K562 (cell line): ENCODE measurements around the gene OLFML3. TPM values are rescaled to one million over a fixed set of nuclear protein-coding genes. Genes with fewer than 3 reads are reported as not detected.

Experiments used
- ATAC-seq: fragments of 200-7000 bp; cut with Tn5 transposase; 3 replicates; pipeline ENCODE4 v1.9.1; 2020; ENCODE audit warnings: moderate library complexity
- BruUV-seq: library from RNA; stranded (reverse); fragments of 400-500 nt; replicated peaks from 2 replicates; lab custom pipeline; 2021; lab: Mats Ljungman, UMichigan
- CTCF ChIA-PET: fragments of 300-600 bp; formaldehyde crosslinking; extraction: SDS; loops from one replicate; lab custom pipeline; 2021; ENCODE audit warnings: low intra/inter-chr PET ratio; lab: Yijun Ruan, JAX
- POLR2A ChIA-PET: fragments of 300-600, 350-650 bp; sonication (Branson Sonifier 250); formaldehyde crosslinking; extraction: SDS; loops from one replicate; lab custom pipeline; 2021; ENCODE audit warnings: antibody characterized with exemption, inconsistent platforms; lab: Yijun Ruan, JAX
- DNase-seq, 4 experiments: peaks; one replicate each; pipeline versions ENCODE4 v3.0.0 to v3.0.0-alpha.2; 2011 to 2018; ENCODE audit warnings: low spot score in 3 of 4, mixed read lengths in 3 of 4; ENCODE audit errors: extremely low read depth in 1 of 4
- FAIRE-seq: peaks from 2 replicates; lab custom pipeline; 2011; peaks lifted over from hg19 to GRCh38; lab: Jason Lieb, UNC
- H2AFZ ChIP-seq: 2 replicates; pipeline ENCODE4 v1.6.0; 2011; ENCODE audit warnings: low read depth, low read length, control low read depth, inconsistent platforms
- H3K27ac ChIP-seq: fragments of 200-600 bp; 3 replicates; pipeline ENCODE4 v1.8.0; 2011; ENCODE audit warnings: low read depth, mild to moderate bottlenecking, control low read depth, inconsistent platforms, low read length, moderate library complexity, mixed read lengths; ENCODE audit errors: extremely low read depth
- H3K27me3 ChIP-seq, 2 experiments: fragments of 300-600 bp in 1 of 2; 2 replicates in 1 of 2; 3 replicates in 1 of 2; pipeline versions ENCODE4 v1.6.0 to v1.8.0; 2011; ENCODE audit warnings: inconsistent platforms in 2 of 2, low read length in 2 of 2, mild to moderate bottlenecking in 1 of 2, mixed read lengths in 1 of 2, moderate library complexity in 1 of 2; ENCODE audit not compliant: control insufficient read depth in 2 of 2, insufficient read depth in 2 of 2
- H3K36me3 ChIP-seq: fragments of 300-600 bp; 3 replicates; pipeline ENCODE4 v1.8.0; 2011; ENCODE audit warnings: mild to moderate bottlenecking, low read length, inconsistent platforms; ENCODE audit not compliant: control insufficient read depth, insufficient read depth
- H3K4me1 ChIP-seq, 2 experiments: fragments of 200-600 bp in 1 of 2; replicated peaks in 1 of 2; 2 replicates in 1 of 2; 3 replicates in 1 of 2; pipeline versions ENCODE4 v1.5.1 to v1.8.0; 2011; ENCODE audit warnings: inconsistent platforms in 2 of 2, low read length in 2 of 2, mild to moderate bottlenecking in 1 of 2, mixed read lengths in 1 of 2, moderate library complexity in 1 of 2; ENCODE audit not compliant: control insufficient read depth in 2 of 2, insufficient read depth in 2 of 2
- H3K4me2 ChIP-seq: 2 replicates; pipeline ENCODE4 v1.6.1; 2011; ENCODE audit warnings: low read length, control low read depth, inconsistent platforms, mixed read lengths; ENCODE audit not compliant: insufficient read depth
- H3K4me3 ChIP-seq: fragments of 200-600 bp; sonication (generic), shearing (Covaris generic); 2 replicates; pipeline ENCODE4 v1.5.1; 2016; ENCODE audit warnings: control low read depth, inconsistent platforms
- H3K79me2 ChIP-seq: fragments of 200-600 bp; 3 replicates; pipeline ENCODE4 v1.8.0; 2011; ENCODE audit warnings: low read length, inconsistent platforms; ENCODE audit not compliant: control insufficient read depth, insufficient read depth
- H3K9ac ChIP-seq, 2 experiments: 2 replicates each; pipeline versions ENCODE4 v1.6.0 to v1.6.1; 2011; ENCODE audit warnings: low read depth in 2 of 2, low read length in 2 of 2, control low read depth in 1 of 2, inconsistent platforms in 1 of 2, mild to moderate bottlenecking in 1 of 2, mixed read lengths in 1 of 2; ENCODE audit not compliant: insufficient read depth in 1 of 2
- H3K9me1 ChIP-seq: one replicate; pipeline ENCODE4 v1.6.0; 2011; ENCODE audit warnings: inconsistent platforms, mild to moderate bottlenecking, low read length, moderate library complexity; ENCODE audit not compliant: control insufficient read depth, insufficient read depth
- H3K9me3 ChIP-seq: replicated peaks from 2 replicates; pipeline ENCODE4 v1.5.1; 2011; ENCODE audit warnings: low read depth, low read length, inconsistent platforms; ENCODE audit not compliant: control insufficient read depth, insufficient read depth
- H4K20me1 ChIP-seq: replicated peaks from 2 replicates; pipeline ENCODE4 v1.6.1; 2011; ENCODE audit warnings: low read length, inconsistent platforms, mixed read lengths; ENCODE audit not compliant: control insufficient read depth, insufficient read depth
- MCM3 ChIP-seq: fragments of 450-650 bp; IDR thresholded peaks from 2 replicates; pipeline ENCODE4 v1.6.1; 2016
- NR3C1 ChIP-seq: sonication (generic); formaldehyde crosslinking; IDR thresholded peaks from 2 replicates; pipeline ENCODE4 v1.8.1; 2022; ENCODE audit warnings: missing genetic modification reagents
- RBM17 ChIP-seq: fragments of 200-400 bp; formaldehyde crosslinking; IDR thresholded peaks from 2 replicates; pipeline ENCODE4 v1.6.1; 2017; ENCODE audit warnings: low read depth, mild to moderate bottlenecking, low read length, borderline replicate concordance
- SIN3B ChIP-seq: fragments of 450-650 bp; IDR thresholded peaks from 2 replicates; pipeline ENCODE4 v1.6.1; 2017; ENCODE audit warnings: low read depth, mild to moderate bottlenecking, moderate library complexity
- TAF7 ChIP-seq: fragments of 450-650 bp; IDR thresholded peaks from 2 replicates; pipeline ENCODE4 v1.6.1; 2016; ENCODE audit warnings: missing genetic modification characterization, missing compliant biosample characterization
- TCF3 ChIP-seq: sonication (generic); formaldehyde crosslinking; IDR thresholded peaks from 2 replicates; pipeline ENCODE4 v1.4.0; 2020; ENCODE audit warnings: mild to moderate bottlenecking, missing genetic modification reagents
- ZKSCAN3 ChIP-seq: fragments of 250-450 bp; sonication (Bioruptor Pico); IDR thresholded peaks from 2 replicates; pipeline ENCODE4 v1.4.0; 2020
- ZNF408 ChIP-seq: fragments of 250-450 bp; sonication (Bioruptor Pico); IDR thresholded peaks from 2 replicates; pipeline ENCODE4 v1.4.0; 2020; ENCODE audit warnings: low read depth, mild to moderate bottlenecking, moderate library complexity
- WGBS: fragments of 100-300 bp; shearing (Covaris generic); methylation state at CpG from one replicate; pipeline ENCODE4 v1.1.6; 2016; ENCODE audit warnings: low coverage, mixed read lengths; ENCODE audit not compliant: insufficient coverage; ENCODE audit errors: missing lambda C conversion rate; 5-methylcytosine and 5-hydroxymethylcytosine counted together
- in situ Hi-C: fragments of 300-500 bp; cut with MboI; formaldehyde crosslinking; loops from 4 replicates; pipeline ENCODE4 v1.15.0; 2018; ENCODE audit warnings: inconsistent platforms, mixed read lengths
- intact Hi-C: fragments of 100-400 bp; cut with micrococcal nuclease; formaldehyde crosslinking; loops from 2 replicates; pipeline ENCODE4 v1.14.2; 2022
- polyA plus RNA-seq, 8 experiments: library from polyadenylated mRNA; depleted of rRNA in 4 of 8; stranded (reverse) in 5 of 8; unstranded in 3 of 8; fragments of >200 nt; fragmentation: Nextera tagmentation in 2 of 8; fragmentation: Illumina TruSeq in 1 of 8; extraction: Ambion mirVana in 2 of 8; extraction: Trizol in 1 of 8; gene quantifications; 2 replicates each; pipeline versions ENCODE4 v1.2.1 to v1.2.3, GENCODE V29; 2011 to 2014; ENCODE audit warnings: inconsistent platforms in 1 of 8, missing spikeins in 1 of 8
- total RNA-seq, 7 experiments: library from RNA; depleted of rRNA in 6 of 7; stranded (reverse); fragments of >200 nt in 6 of 7; fragmentation: Illumina TruSeq in 2 of 7; extraction: Trizol in 2 of 7; gene quantifications; 2 replicates each; pipeline versions ENCODE4 v1.2.1 to v1.2.3, GENCODE V29; 2011 to 2021; ENCODE audit warnings: low replicate concordance in 1 of 7
- TF ChIP-seq, protein P1 (sequence below), 2 experiments: IDR thresholded peaks; 2 replicates each; pipeline ENCODE4 v1.6.1; 2012; ENCODE audit warnings: improper control_type of control experiment in 2 of 2, low read depth in 2 of 2, low read length in 2 of 2, borderline replicate concordance in 1 of 2
- TF ChIP-seq, protein P2 (sequence below): fragments of 250-450 bp; sonication (Bioruptor Pico); IDR thresholded peaks from 2 replicates; pipeline ENCODE4 v1.6.1; 2021; ENCODE audit warnings: mild to moderate bottlenecking
- TF ChIP-seq, protein P3 (sequence below): fragments of 250-450 bp; sonication (Bioruptor Pico); IDR thresholded peaks from 2 replicates; pipeline ENCODE4 v1.8.0; 2022; ENCODE audit warnings: moderate library complexity, mild to moderate bottlenecking, inconsistent platforms
- TF ChIP-seq, protein P4 (sequence below): fragments of 250-450 bp; sonication (Bioruptor Pico); IDR thresholded peaks from 2 replicates; pipeline ENCODE4 v1.5.0; 2022; ENCODE audit warnings: mild to moderate bottlenecking

Gene OLFML3
- total and polyA plus RNA-seq, 9 of the 15 experiments (the other 6 are each of a cell fraction or from before 2014, with no cell fraction given), result 0.07 to 0.13 (median 0.07) TPM; not detected in 6

DNA sequence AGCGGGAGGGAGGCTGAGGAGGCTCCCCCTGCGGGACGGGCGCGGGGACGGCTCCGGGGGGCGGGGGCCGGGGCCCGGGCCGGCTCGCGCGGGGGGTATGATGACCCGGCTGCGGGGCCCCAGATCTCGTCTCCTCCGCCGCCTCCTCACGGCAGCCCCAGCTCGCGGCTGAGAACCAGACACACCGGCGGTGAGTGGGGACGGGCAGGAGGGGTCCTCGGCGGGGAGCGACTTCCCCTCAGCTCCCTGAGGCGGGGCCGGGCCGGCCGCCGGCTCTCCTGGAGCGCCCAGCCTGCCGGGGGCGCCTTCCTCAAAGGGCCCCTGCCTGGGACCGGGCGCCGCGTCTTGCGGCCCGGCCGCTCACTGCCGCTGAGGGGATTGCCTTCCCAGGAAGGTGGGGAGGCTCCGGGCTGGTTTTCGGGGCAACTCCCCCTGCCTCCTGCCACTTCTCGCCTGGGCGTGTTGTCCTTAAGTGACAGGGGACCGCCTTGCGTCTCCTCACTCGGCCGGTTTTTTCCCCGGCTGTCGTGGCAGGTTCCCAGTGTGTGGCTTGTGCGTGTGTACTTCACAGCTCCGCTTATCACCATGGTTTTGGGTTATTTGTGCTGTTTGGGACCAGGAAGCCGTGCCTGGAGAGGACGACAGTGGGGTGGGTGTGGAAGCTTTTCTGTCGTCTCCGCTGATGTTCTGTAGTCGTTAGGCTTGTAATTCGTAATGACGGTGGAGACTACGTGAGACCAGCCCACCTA is 49.4 kb upstream of the OLFML3 start:
- intact Hi-C loops, result loop anchor here (1.0 to 10.0 kb wide), 4 partner anchors 15 to 175 kb away; partner anchors contain the start of genes DCLRE1B and PHTF1
- H3K9me1 ChIP-seq, result no peaks in the 10 kb centered on the region
- TF ChIP-seq, protein P1, sequence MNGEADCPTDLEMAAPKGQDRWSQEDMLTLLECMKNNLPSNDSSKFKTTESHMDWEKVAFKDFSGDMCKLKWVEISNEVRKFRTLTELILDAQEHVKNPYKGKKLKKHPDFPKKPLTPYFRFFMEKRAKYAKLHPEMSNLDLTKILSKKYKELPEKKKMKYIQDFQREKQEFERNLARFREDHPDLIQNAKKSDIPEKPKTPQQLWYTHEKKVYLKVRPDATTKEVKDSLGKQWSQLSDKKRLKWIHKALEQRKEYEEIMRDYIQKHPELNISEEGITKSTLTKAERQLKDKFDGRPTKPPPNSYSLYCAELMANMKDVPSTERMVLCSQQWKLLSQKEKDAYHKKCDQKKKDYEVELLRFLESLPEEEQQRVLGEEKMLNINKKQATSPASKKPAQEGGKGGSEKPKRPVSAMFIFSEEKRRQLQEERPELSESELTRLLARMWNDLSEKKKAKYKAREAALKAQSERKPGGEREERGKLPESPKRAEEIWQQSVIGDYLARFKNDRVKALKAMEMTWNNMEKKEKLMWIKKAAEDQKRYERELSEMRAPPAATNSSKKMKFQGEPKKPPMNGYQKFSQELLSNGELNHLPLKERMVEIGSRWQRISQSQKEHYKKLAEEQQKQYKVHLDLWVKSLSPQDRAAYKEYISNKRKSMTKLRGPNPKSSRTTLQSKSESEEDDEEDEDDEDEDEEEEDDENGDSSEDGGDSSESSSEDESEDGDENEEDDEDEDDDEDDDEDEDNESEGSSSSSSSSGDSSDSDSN (IDR thresholded peaks at IDR 0.05; ENCODE audit: borderline replicate concordance in 1 of 2, low read depth in 2 of 2, low read length in 2 of 2), result peak; percentile 94 to 98
- no peak for TF ChIP-seq RBM17
- no peak for TF ChIP-seq MCM3
- TF ChIP-seq, protein P2, sequence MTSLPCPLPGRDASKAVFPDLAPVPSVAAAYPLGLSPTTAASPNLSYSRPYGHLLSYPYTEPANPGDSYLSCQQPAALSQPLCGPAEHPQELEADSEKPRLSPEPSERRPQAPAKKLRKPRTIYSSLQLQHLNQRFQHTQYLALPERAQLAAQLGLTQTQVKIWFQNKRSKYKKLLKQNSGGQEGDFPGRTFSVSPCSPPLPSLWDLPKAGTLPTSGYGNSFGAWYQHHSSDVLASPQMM, result no peak
- TF ChIP-seq NR3C1 (CRISPR knock-in tag), result no peak
- TF ChIP-seq TCF3 (CRISPR knock-in tag), result no peak
- TF ChIP-seq TAF7 (tag), result no peak
- no peak for TF ChIP-seq ZNF408
- TF ChIP-seq, protein P3, sequence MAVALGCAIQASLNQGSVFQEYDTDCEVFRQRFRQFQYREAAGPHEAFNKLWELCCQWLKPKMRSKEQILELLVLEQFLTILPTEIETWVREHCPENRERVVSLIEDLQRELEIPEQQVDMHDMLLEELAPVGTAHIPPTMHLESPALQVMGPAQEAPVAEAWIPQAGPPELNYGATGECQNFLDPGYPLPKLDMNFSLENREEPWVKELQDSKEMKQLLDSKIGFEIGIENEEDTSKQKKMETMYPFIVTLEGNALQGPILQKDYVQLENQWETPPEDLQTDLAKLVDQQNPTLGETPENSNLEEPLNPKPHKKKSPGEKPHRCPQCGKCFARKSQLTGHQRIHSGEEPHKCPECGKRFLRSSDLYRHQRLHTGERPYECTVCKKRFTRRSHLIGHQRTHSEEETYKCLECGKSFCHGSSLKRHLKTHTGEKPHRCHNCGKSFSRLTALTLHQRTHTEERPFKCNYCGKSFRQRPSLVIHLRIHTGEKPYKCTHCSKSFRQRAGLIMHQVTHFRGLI (CRISPR knock-in tag), result no peak
- TF ChIP-seq, protein P4, sequence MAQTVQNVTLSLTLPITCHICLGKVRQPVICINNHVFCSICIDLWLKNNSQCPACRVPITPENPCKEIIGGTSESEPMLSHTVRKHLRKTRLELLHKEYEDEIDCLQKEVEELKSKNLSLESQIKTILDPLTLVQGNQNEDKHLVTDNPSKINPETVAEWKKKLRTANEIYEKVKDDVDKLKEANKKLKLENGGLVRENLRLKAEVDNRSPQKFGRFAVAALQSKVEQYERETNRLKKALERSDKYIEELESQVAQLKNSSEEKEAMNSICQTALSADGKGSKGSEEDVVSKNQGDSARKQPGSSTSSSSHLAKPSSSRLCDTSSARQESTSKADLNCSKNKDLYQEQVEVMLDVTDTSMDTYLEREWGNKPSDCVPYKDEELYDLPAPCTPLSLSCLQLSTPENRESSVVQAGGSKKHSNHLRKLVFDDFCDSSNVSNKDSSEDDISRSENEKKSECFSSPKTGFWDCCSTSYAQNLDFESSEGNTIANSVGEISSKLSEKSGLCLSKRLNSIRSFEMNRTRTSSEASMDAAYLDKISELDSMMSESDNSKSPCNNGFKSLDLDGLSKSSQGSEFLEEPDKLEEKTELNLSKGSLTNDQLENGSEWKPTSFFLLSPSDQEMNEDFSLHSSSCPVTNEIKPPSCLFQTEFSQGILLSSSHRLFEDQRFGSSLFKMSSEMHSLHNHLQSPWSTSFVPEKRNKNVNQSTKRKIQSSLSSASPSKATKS (CRISPR knock-in tag), result no peak
- no peak for TF ChIP-seq ZKSCAN3
- no peak for TF ChIP-seq SIN3B

More for the DNA sequence above, 49.4 kb upstream of the OLFML3 start:
- H2AFZ ChIP-seq, result peak overlapping the region; percentile 67
- DNase-seq, result peak in 2 of 4 experiments; percentile 77 to 84
- peak; percentile 82 for ATAC-seq
- H3K79me2 ChIP-seq, result peaks cover 65% of the 10 kb centered on the region
- FAIRE-seq, result peak; percentile 26
- TSS peak; percentile 43 for BruUV-seq
- POLR2A ChIA-PET, result interaction anchor here (0.6 to 5.2 kb wide), 20 partner anchors 11 to 1802 kb away, joined by 3 to 65 read pairs (median 6); partner anchors contain the start of genes AP4B1, DCLRE1B, LRIG2 and PHTF1
- 2% methylated on average over 36 of the region's 64 CpGs for WGBS
- H3K9ac ChIP-seq, result peak overlapping the region; percentile 90 to 97
- CTCF ChIA-PET, result no interaction called here
- peak overlapping the region; percentile 96 for H3K27ac ChIP-seq
- H3K4me1 ChIP-seq, result peaks cover 15 to 37% of the 10 kb centered on the region in 2 experiments
- in situ Hi-C loops, result no loop called here
- H3K9me3 ChIP-seq, result no peaks in the 10 kb centered on the region
- peak overlapping the region; percentile 70 for H3K4me3 ChIP-seq
- H3K27me3 ChIP-seq, result no peaks in the 10 kb centered on the region
- H3K4me2 ChIP-seq, result peak overlapping the region; percentile 98
- peaks cover 10% of the 10 kb centered on the region for H4K20me1 ChIP-seq
- H3K36me3 ChIP-seq, result peaks cover 20% of the 10 kb centered on the region; the same call in 2 of the 3 replicates
